Mucosa of gallbladder (tissue), 1 donor: Measurements from ENCODE around the gene ZFPL1. TPM values are rescaled to one million over a fixed set of nuclear protein-coding genes. Genes with fewer than 3 reads are reported as not detected.

Experiments used
- DNase-seq: peaks from one replicate; pipeline ENCODE4 v3.0.0-alpha.2; 2020; ENCODE audit warnings: low spot score
- total RNA-seq: library from RNA; stranded (reverse); gene quantifications from one replicate; pipeline ENCODE4 v1.2.1, GENCODE V29; 2021
- donor health status: DM: no; HTN: no; CAD: no.

Gene ZFPL1
- total RNA-seq, 1 donor from 2014 or later, result 44.4 TPM

DNA sequence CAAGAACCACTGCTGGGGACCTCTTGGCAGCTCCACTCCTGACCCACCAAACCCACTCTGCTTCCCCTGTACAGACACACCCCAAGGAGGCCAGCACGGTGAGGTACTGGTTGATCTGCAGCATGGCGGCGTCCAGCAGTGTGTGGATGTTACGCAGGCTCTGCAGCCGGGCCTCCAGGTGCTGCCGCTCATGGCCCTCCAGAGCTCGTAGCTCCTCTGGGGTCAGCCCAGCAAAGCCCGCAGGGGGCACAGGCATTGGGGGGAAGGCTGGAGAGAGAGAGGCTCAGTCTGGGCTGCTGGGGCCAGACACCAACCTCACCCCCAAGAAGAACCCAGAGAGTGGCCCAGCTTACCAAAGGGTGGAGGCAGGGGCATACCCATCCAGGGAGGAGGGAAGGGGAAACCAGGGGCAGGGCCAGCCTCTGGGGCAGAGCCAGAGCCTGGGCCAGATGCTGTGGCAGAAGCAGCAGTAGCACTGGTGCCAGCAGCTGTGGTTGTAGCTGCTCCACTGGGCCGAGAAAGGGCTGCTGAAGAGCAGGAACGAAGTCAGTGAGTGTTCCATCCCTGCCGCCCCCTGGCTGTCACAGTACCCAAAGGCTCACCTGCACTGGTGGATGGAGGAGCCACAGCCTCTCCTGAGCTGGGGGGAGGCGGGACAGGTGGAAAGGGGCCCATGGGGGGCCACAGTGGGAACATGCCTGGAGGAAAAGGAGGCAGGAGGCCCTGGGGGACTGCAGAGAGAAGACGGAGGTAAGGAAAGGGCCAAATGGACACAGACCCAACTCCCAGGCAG, 45.8 kb downstream of the ZFPL1 start:
- no peak for DNase-seq

- no peak for DNase-seq
These were observed 46.8 kb downstream of the ZFPL1 start for GRCh38 chr11:65130631-65131416.

DNA sequence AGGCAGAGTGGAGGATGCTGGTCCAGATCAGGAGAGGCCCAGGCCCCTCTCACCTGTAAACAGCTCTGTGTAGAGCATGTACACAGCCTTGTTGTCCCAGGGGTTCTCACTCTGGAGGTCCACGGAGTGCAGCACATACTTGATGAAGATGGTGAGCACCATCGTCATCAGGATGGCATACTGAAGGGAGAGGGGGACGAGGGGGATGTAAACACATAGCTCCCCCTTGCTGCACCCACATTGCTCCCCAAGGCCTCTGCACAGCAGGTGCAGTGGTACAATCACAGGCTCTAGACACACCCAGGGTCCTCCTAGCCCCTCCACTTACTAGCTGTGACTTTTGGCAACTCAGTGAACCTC, 47.4 kb downstream of the ZFPL1 start:
- DNase-seq, result no peak

DNA sequence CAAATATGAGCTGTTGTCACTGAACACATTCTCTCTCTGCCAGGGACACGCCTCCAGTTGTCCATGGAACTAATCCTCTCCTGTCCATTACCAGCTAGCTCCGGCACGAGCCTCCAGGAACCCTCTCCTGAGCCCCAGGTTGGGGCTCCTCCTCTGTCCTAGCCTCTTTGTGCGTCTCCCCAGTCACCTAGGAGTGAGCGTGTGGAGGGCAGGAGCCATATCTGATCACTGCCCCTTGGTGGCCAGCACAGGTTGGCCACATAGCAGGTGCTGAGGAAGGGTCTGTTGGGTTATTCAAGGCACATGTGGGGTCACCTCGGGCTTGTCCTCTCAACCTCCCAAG, 47.8 kb downstream of the ZFPL1 start:
- no peak for DNase-seq

DNA sequence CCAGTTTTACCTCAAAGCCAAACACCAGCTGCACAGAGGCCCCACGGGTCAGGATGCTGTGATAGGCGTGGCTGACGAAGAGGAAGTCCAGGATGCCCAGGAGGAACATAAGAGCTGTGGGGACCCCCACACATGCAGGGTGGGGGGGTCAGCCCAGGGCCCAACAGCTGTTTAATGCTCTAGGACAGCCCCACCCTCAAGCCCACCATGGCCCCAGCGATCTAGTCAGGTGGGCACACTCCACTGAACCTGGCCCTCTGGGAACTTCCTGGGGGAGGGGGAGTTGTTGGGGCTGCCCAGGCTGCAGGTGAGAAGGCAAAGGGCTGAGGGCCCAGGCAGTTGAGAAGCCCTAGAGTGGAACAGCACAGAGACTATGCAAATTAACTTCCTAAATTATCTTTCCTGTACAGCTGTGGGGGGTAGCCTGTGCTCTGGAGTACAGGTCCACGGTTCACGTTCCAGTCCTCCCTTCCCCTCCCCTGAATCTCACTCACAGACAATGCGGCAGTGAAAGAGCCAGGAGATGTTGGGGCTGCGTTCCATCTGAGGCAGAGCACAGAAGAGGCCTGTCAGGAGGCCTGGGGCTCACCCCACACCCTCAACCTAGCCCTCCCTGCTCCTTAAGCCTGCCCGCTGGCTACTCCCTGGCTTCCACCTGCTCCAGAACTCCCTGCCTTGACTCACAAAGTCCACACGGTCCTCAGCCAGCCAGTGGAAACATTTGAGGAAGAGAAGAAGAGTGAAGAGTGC, 48.4 kb downstream of the ZFPL1 start:
- DNase-seq, result no peak

DNA sequence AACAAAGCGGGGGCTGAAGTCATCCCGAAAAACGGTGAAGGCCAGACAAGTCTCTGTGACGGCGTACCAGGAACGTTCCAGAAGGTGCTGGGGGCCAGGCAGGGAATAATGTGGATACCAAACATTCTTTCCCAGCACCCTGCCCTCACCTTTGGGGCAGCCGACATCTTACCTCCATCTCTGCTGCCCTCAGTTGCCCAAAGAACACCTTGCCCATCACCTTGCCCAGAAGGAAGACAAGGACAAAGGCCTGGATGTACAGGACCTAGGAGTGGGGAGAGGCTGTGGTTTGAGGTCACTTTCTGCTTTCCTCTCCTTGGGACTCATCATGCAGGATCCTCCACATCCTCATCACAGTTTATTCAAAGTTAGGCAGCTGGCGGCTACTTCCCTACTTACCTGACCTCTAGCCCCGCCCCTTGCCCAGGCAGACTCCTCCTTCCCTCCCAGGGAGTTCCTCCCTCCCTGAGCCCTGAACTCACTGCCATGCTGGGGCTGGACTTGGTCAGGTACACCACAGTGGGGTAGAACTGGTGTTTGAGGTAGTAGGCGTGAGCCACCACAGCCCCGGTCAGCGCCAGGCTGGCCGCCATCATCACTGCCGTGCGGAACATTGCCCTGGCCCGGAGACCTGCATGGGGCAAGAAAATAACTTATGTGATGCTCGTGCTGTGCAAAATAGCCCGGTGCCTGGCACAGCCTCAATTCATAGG, 49.1 kb downstream of the ZFPL1 start:
- DNase-seq, result peak; percentile 71

DNA sequence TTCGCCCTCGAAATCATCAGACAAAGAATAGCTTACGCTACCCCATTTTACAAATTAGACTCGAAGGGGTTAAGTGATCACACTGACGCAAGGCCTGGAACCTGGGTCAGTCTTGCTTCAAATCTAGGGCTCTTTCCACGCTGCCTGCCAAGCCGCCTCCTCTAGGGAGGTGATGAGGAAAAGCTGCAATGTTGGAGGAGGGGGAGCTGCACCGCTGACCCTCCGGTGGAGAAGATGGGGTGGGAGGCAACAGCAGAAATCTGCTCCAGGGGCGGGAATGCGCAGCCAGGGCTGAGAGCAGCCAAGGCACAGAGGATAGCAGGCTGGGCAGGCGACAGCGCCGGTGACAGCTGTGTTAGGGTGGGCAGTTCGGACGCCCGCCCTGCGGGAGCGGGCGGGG, 49.7 kb downstream of the ZFPL1 start:
- DNase-seq, result no peak

- DNase-seq, result peak; percentile 90
These were observed 50.4 kb downstream of the ZFPL1 start, which contains the start of gene SYVN1 for GRCh38 chr11:65134240-65134951. SYVN1 (minus strand) TSS chr11:65134519; CDS start chr11:65133601, 918 bp downstream.

- DNase-seq, result peak; percentile 95
These were observed 51.1 kb downstream of the ZFPL1 start for GRCh38 chr11:65134952-65135632.

DNA sequence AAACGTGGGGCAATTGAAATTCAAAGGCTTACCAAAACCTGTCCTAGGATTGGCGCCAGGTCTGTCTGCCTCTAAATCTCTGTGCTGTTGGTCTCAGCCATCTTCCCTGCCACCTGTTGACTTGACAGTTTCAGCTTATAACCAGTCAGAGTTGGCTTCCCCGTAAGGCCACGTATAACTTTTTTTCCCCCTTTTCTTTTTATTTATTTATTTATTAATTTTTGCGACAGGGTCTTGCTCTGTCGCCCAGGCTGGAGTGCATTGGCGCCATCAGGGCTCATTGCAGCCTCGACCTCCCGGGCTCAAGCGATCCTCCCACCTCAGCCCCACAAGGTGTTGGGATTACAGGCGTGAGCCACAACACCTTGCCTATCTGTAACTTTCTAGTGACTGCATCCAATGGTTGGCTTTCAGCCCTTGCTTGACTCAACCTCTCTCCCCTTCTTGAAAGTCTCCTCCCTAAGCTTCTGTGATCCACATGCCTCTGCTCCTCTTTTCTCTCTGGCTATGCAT, 51.7 kb downstream of the ZFPL1 start:
- no peak for DNase-seq

GRCh38 chr11:65136515-65137096, 52.6 kb downstream of the ZFPL1 start:
- no peak for DNase-seq

Other genes with a start within 250 kb of the ZFPL1 start
- gene CDC42BPG, start 239.6 kb upstream of the ZFPL1 start, total RNA-seq, result 37.1 TPM
- gene EHD1, start 205.6 kb upstream of the ZFPL1 start, total RNA-seq, result 85.6 TPM
- 39.3 TPM for gene ATG2A, start 167.0 kb upstream of the ZFPL1 start, total RNA-seq
- 44.1 TPM for gene PPP2R5B, start 159.5 kb upstream of the ZFPL1 start, total RNA-seq
- gene GPHA2, start 148.3 kb upstream of the ZFPL1 start, total RNA-seq, result 1.3 TPM
- gene MAJIN, start 112.1 kb upstream of the ZFPL1 start, total RNA-seq, result not detected
- gene BATF2, start 87.3 kb upstream of the ZFPL1 start, total RNA-seq, result 5.5 TPM
- 103 TPM for gene ARL2, start 70.1 kb upstream of the ZFPL1 start, total RNA-seq
- gene SNX15, start 56.8 kb upstream of the ZFPL1 start, total RNA-seq, result 39.4 TPM
- gene SAC3D1, start 43.0 kb upstream of the ZFPL1 start, total RNA-seq, result 9.9 TPM
- gene NAALADL1, start 25.7 kb upstream of the ZFPL1 start, total RNA-seq, result 10.4 TPM
- gene CDCA5, start 182 bp upstream of the ZFPL1 start, total RNA-seq, result 2.1 TPM
- 116 TPM for gene VPS51, start 12.0 kb downstream of the ZFPL1 start, total RNA-seq
- 184 TPM for gene TM7SF2, start 27.6 kb downstream of the ZFPL1 start, total RNA-seq
- 15.1 TPM for gene ZNHIT2, start 33.5 kb downstream of the ZFPL1 start, total RNA-seq
- gene FAU, start 37.9 kb downstream of the ZFPL1 start, total RNA-seq, result 835 TPM
- 46.5 TPM for gene MRPL49, start 38.1 kb downstream of the ZFPL1 start, total RNA-seq
- gene SYVN1, start 50.3 kb downstream of the ZFPL1 start, total RNA-seq, result 84.4 TPM
- not detected for gene SPDYC, start 86.0 kb downstream of the ZFPL1 start, total RNA-seq
- 287 TPM for gene CAPN1, start 97.7 kb downstream of the ZFPL1 start, total RNA-seq
- 8.7 TPM for gene POLA2, start 177.7 kb downstream of the ZFPL1 start, total RNA-seq
- 21.5 TPM for gene CDC42EP2, start 230.6 kb downstream of the ZFPL1 start, total RNA-seq
- gene DPF2, start 249.6 kb downstream of the ZFPL1 start, total RNA-seq, result 62.6 TPM